Measurements from ENCODE around the gene OR2AT4.
"Not testable (repeated sequence)": the region's sequence is repeated elsewhere in the genome, so short reads cannot be mapped to it uniquely, and the experiment has no call there.

Gene OR2AT4

DNA sequence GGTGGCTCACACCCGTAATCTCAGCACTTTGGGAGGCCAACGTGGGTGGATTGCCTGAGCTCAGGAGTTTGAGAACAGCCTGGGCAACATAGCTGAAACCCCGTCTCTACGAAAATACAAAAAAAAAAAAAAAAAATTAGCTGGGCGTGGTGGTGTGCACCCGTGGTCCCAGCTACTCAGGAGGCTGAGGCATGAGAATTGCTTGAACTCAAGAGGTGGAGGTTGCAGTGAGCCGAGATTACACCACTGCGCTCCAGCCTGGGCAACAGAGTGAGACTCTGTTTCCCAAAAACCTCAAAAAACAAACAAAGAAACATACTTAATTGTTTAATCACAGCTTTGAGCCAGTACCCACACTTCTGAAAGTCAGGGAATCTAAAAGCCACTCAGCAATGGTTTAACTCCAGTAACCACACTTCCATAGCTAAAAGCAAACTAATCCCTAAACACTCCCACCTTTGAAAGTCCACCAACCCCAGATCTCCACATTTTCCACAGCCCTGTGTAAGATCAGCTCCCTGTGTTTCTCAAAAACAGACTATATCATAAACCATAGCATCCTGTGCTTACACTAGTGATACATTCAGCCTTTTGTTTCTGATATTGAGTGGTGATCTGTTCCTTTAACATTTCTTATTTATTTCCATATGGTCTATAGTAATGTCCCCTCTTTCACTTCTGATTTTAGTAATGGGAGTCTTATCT, 4.9 kb upstream of the OR2AT4 start:
- DNase-seq: no peak

GRCh38 chr11:75100314-75100713, 3.6 kb upstream of the OR2AT4 start:
- DNase-seq: no peak

GRCh38 chr11:75099635-75100034, 3.0 kb upstream of the OR2AT4 start:
- DNase-seq: no peak

DNA sequence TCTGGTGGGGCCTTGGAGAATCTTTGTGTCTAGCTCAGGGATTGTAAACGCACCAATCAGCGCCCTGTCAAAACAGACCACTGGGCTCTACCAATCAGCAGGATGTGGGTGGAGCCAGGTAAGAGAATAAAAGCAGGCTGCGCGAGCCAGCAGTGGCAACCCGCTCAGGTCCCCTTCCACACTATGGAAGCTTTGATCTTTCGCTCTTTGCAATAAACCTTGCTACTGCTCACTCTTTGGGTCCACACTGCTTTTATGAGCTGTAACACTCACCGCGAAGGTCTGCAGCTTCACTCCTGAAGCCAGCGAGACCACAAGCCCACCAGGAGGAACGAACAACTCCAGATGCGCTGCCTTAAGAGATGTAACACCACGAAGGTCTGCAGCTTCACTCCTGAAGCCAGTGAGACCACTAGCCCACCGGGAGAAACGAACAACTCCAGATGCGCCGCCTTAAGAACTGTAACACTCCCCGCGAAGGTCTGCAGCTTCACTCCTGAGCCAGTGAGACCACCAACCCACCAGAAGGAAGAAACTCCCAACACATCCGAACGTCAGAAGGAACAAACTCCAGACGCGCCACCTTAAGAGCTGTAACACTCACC, 2.3 kb upstream of the OR2AT4 start:
- DNase-seq: not testable (repeated sequence)

GRCh38 chr11:75098181-75098580, 1.5 kb upstream of the OR2AT4 start:
- DNase-seq: not testable (repeated sequence)

DNA sequence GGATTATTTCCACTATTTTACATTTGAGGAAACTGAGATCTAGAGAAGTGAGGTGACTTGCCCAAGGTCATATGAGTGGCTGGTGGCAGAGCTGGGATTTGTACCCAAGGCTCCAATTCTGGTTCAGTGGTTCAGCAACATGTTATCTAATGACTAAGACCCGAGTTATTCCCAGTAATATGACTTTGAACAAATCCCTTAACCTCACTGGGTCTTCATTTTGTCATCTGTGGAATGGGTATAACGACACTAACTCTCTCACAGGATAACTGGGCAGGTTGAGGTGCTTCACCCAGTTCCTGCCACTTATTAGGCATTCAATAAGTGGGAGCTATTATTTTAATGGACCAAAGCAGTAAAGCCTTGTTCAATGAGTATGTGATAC, 489 bp upstream of the OR2AT4 start:
- DNase-seq: no peak

DNA sequence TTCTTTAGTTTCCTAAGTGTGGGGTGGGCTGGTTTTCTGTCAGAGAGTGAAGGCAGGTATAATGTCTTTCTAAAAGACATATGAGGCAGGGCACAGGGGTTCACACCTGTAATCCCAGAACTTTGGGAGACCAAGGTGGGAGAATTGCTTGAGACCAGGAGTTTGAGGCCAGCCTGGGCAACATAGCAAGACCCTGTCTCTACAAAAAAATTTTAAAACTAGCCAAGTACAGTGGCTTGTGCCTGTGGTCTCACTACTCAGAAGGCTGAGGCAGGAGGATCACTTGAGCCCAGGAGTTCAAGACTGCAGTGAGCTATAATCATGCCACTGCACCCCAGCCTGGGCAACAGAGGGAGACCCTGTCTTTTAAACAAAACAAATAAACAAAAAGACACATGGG, 2.3 kb downstream of the OR2AT4 start:
- DNase-seq: not testable (repeated sequence)

DNA sequence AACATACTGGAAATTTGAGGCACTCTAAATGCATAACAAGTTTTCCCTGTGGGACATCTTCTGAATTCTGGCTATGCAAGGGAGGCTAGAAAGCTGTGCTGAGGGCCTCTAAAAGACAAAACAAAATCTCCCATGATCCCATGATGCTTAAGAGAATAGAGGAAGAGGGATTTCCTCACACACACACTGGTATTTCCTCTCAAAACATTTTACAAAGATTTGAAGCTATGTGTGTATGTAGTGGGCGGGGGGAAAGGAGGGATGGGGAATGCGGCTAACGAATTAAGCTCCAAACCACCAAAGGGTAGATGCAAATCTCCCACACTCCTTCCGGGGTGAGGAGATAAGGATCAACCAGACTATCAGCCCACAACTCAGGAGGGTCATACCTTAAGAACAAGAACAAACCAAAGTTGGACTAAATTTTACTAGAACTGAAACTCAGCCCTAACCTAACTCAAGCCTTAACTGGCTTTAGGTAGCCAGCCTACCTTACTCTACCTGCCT, 6.0 kb downstream of the OR2AT4 start:
- no peak for DNase-seq

- no peak for DNase-seq
Measured at GRCh38 chr11:75087319-75088305, 9.1 kb downstream of the OR2AT4 start.

DNA sequence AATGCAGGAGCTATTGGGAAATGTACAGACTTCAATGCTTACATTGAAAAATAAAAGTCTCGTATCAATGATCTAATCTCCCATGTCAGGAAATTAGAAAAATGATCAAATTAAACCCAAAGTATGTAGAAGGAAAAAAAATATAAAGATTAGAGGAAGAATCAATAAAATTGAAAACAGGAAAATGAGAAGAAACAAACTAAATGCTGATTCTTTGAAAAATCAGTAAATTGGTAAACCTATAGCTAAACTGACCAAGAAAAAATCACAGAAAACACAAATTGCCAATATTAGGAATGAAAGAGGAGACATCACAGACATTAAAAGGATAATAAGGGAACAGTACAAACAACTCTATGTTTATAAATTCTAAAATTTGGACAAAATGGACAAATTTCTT, 11.8 kb downstream of the OR2AT4 start:
- DNase-seq: no peak

DNA sequence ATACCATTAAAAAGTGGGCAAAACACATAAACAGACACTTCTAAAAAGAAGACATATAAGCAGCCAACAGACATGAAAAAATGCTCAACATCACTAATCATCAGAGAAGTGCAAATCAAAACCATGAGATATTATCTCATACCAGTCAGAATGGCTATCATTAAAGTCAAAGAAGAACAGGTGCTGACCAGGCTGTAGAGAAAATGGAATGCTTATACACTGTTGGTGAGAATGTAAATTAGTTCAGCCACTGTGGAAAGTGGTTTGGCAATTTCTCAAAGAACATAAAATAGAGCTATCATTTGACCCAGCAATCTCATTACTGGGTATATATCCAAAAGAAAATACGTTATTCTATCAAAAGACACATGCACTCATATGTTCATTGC, 13.5 kb downstream of the OR2AT4 start:
- no peak for DNase-seq

DNA sequence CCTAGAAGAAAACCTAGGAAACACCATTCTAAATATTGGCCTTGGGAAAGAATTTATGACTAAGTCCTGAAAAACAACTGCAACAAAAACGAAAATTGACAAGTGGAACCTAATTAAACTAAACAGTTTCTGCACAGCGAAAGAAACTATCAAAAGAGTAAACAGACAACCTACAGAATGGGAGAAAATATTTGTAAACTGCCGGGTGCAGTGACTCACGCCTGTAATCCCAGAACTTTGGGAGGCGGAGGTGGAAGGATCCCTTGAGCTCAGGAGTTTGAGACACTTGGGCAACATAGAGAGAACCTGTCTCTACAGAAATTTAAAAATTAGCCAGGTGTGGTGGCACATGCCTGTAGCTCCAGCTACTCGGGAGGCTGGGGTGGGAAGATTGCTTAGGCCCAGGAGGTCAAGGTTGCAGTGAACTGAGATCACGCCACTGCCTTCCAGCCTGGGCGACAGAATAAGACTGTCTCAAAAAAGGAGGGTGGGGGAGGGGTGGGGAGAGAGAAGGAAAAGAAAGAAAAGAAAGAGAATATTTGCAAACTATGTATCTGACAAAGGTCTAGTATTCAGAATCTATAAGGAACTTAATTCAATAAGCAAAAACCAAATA, 14.0 kb downstream of the OR2AT4 start:
- no peak for DNase-seq

- DNase-seq: no peak
Measured at GRCh38 chr11:75079546-75079945, 17.1 kb downstream of the OR2AT4 start.

- no peak for DNase-seq
Measured at GRCh38 chr11:75078233-75078632, 18.4 kb downstream of the OR2AT4 start.

GRCh38 chr11:75077316-75077715, 19.4 kb downstream of the OR2AT4 start:
- DNase-seq: no peak

GRCh38 chr11:75076671-75077070, 20.0 kb downstream of the OR2AT4 start:
- no peak for DNase-seq

- no peak for DNase-seq
Measured at GRCh38 chr11:75073459-75074190, 23.1 kb downstream of the OR2AT4 start.

DNA sequence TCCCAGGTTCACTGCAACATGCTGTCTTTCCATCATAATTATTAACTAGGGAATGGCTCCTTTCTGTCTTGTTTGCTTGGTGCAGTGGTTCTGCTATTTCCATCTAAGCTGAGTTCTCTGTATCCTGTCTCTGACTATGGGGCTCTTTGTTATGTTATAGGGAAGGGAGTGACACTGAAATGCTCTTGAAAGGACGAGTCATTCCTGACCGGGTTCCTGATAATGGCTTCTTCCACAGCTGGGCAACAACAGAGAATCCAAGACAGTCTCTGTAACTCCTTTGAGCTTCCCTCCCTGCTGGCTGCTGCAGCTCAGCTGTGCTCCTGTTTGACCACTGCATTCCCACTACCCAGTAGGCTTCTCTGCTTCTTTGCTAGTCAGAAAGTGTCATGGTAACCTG, 24.1 kb downstream of the OR2AT4 start:
- no peak for DNase-seq

DNA sequence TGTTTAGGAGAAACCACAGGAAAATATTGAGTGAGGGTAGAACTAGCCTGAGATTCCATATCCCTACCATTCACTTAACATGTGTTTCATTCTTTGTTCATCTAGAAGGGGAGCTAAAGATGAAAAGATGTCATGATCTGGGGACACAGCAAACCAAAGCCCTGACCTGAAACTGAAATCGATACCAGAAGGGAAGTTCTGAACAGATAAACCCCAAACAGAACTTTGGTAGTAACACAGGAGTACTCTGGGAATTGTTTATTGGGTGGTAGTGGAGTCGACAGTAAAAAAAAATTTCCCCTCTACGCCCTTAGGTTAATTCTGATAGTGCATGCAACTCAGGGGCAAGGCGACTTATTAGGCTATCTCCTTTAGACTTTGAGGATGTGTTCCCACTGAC, 27.2 kb downstream of the OR2AT4 start:
- DNase-seq: no peak

GRCh38 chr11:75068993-75069392, 27.7 kb downstream of the OR2AT4 start:
- no peak for DNase-seq

DNA sequence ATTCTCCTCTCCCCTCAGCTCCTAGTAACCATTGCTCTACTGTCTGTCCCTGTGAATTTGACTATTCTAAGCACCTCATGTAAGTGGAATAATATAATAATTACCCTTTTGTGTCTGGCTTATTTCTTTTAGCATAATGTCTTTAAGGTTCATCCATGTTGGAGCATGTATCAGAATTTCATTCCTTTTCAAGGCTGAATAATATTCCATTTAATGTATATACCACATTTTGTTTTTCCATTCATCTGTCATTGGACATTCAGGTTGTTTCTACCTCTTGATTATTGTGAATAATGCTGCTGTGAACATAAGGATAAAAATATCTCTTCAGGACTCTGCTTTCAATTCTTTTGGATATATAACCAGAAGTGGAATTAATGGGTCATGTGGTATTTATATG, 28.1 kb downstream of the OR2AT4 start:
- DNase-seq: no peak

GRCh38 chr11:75066061-75066460, 30.6 kb downstream of the OR2AT4 start:
- DNase-seq: no peak

All from NCI-H1092 treated with DMSO at 0.1 percent for 48 hours (cell line).